GM21619 (cell line): ENCODE results near the gene BMERB1.
"Not testable (repeated sequence)": the region's sequence is repeated elsewhere in the genome, so short reads cannot be mapped to it uniquely, and the experiment has no call there.

Source experiments
- ATAC-seq: cut with Tn5 transposase; IDR thresholded peaks from one replicate; pipeline ENCODE4 v1.9.1; 2021; ENCODE audit not compliant: unreplicated experiment

BMERB1 gene

GRCh38 chr16:15548482-15548891 is 114.1 kb downstream of the BMERB1 start:
- ATAC-seq: no peak

GRCh38 chr16:15552507-15552906 is 118.1 kb downstream of the BMERB1 start:
- no peak for ATAC-seq

DNA sequence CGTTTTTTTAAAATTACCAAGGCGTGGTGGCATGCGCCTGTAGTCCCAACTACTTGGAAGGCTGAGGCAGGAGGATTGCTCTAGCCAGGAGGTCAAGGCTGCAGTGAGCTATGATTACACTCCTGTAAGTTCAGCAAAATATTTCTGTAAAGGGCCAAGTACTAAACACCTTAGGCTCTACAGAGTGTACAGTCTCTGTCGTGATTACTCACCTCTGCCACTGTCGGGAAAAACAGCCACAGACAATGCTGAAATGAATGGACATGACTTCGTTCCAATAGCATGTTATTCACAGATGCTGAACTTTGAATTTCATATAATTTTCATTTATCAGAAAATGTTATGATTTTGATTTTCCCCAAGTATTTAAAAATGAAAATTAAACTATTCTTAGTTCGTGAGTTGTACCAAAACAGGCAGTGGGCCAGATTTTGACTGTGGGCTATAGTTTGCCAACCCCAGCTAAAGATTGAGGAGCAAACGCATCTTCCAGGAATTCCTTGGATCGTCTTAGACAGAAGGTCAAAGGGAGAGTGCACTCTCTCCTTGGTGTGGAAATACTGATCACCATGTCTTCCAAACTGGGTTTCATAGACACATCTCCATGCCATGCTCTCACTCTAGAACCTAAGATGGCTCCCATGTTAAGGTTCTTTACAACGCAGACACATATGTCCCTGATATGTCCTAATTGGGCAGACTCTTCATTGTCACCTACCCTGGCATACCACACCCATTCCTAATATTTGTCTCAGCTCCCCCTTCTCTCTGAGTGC is 119.1 kb downstream of the BMERB1 start:
- no peak for ATAC-seq

DNA sequence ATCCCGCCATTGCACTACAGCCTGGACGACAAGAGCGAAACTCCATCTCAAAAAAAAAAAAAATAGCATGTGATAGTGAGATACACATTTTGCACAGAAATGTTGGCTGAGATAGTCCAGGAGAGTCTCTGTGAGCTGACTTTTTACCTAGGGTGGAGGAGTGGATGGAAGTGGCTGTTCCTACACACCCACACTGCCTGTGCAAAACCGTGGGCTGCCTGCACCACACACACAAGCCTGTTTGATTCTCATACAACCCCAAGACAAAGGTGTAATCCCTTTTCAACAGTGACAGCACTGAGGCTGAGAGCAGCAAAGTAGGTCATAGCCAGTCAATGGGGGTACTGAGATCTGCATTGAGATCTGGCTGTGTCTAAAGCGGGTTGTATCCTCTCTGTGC is 121.7 kb downstream of the BMERB1 start:
- no peak for ATAC-seq

GRCh38 chr16:15557258-15557657 is 122.9 kb downstream of the BMERB1 start:
- ATAC-seq: no peak

GRCh38 chr16:15559176-15559575 is 124.8 kb downstream of the BMERB1 start:
- ATAC-seq: no peak

DNA sequence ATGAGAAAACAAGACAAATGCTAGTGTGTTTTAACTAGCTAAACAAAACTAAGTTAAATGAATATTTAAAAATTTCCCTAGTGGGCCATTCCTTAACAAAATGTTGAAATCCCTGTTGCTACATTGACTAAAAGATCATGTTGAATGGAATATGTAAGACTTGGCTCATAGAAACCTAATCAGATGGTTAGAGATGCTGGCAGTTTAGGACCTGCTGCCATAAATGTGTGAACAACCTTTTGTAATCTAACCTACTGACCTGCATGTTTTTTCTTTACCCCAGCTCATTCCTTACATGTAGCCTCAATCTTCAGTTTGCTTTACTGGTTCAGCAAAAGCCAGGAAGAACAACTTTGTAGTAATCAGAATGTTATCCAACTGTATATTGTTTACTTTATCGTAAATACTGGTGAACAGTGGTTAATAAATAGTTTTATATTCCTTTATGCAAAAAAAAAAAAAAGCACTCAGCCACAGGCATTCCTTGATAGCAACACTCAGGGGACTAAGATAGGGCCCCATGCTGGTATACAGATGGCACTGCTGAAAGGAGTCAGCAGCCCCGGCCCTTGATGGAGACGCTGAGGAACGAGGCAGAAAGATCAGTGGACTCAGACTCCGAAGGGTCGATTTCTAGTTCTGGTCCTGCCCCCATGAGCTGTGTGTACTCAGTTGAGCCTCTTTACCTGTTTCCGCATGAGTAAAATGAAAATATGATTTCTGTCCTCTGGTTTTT is 130.4 kb downstream of the BMERB1 start:
- ATAC-seq: no peak

DNA sequence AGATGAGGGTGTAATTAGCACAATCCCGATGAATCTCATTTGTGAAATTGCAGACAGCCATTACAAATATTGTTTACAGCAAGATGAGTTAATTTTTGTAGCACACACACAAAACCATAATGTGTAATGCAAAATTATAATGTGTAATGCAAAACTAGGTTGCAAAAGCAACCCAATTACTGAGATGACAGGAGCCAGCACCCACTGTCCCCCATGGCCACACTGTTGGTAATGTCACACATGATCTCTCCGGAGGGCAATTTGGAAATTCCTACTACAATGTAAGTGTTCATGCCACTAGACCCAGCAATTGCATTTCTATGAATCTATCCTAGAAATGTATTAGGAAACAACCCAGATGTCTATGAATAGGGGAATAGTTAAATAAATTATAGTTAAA is 131.7 kb downstream of the BMERB1 start:
- ATAC-seq: no peak

DNA sequence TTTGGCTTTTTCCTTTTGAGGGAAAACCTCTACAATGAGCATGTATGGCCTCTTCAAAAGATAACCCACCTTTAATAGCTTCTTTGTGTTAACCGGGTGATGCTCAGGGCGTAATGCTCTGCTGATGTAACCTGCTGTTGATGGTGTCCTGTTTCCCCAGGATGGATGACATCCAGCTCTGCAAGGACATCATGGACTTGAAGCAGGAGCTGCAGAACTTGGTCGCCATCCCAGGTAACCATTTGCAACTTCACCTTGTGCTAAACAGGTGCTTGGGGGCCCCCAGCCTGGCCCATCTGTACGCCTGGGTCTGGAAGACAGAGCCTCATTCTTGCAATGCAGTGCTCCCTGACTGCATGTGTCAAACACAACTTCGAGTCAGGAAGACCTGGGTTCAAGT is 133.4 kb downstream of the BMERB1 start:
- ATAC-seq: no peak

DNA sequence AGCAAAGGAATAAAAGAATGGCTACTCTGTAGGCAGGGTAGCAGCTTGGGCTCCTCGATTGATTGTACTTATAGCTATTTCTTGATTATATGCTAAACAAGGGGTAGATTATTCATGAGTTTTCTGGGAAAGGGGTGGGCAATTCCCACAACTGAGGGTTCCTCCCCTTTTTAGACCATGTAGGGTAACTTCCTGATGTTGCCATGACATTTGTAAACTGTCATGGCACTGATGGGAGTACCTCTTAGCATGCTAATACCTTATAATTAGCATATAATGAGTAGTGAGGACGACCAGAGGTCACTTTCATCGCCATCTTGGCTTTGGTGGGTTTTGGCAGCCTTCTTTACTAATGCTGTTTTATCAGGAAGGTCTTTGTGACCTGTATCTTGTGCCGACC is 136.3 kb downstream of the BMERB1 start:
- ATAC-seq: not testable (repeated sequence)

- ATAC-seq: no peak
Observed at GRCh38 chr16:15571557-15571956, 137.2 kb downstream of the BMERB1 start.

DNA sequence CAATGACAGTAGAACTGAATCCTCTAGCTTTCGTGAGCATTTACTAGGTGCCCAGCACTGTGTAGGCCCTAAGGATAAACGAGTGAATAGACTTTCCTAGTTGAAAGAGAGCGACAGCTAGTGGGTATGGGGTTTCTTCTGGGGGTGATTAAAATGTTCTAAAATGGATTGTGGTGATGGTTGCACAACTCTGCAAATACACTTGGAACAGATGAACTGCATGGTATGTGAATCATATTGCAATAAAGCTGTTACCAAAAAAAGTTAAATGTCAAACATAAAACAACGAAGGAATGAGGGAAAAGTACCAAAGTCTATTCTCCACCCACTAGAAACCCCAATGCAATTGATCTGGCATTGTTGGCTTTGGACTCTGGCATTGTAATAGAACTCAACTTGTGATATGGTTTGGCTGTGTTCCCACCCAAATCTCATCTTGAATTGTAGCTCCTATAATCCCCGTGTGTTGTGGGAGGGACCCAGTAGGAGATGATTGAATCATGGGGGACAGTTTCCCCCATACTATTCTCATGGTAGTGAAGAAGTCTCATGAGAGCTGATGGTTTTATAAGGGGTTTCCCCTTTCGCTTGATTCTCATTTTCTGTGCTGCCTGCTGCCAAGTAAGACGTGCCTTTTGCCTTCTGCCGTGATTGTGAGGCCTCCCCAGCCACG is 138.1 kb downstream of the BMERB1 start:
- ATAC-seq: no peak

DNA sequence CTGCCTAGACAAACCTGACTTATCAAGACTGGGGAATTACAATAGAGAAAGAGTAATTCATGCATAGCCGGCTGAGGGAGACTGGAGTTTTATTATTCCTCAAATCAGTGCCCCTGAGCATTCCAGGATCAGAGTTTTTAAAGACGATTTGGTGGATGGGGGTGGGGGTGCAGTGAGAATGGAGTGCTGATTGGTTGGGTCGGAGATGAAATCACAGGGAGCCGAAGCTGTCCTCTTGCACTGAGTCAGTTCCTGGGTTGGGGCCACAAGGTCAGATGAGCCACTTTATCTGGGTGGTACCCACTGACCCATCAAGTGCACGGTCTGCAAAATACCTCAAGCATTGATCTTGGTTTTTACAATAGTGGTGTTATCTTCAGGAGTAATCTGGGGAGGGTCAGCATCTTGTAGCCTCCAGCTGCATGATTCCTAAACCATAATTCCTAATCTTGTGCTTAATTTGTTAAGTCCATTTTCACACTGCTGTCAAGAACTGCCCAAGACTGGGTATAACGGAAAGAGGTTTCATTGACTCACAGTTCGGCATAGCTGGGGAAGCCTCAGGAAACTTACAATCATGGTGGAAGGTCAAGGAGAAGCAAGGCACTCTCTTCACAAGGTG is 139.0 kb downstream of the BMERB1 start:
- ATAC-seq: no peak

GRCh38 chr16:15573896-15574613 is 139.7 kb downstream of the BMERB1 start:
- not testable (repeated sequence) for ATAC-seq

GRCh38 chr16:15574614-15574948 is 140.2 kb downstream of the BMERB1 start:
- no peak for ATAC-seq

DNA sequence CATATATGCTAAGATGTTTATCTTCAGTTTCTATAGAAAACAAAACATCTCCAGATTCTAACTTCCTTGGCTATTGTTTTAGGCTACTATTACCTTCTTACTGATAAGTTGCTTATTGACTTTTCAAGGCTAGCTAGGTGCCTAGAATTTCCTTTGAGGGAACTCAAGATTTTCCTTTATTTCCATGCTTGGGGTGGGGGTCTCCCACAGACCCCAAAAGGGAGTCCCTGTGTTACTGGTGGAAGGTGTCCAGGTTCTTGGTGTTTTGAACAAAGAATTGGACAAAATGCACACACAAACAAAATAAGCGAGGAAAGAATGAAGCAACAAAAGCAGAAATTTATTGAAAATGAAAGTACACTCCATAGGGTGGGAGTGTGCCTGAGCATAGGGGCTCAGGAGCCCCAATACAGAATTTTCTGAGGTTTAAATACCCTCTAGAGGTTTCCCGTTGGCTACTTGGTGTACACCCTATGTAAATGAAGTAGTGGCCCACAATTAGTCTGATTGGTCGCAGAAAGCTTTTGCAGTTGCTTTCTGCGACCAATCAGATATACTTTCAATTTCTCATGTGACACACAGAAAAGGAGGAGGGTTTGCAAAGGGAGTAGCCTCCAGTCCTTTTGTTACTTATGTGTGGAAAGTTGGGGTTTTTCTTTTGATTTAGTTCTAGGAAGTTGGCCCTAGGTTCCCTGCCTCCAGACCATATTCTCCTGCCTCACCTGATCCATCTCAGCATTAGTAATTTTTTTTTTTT is 141.1 kb downstream of the BMERB1 start:
- no peak for ATAC-seq

DNA sequence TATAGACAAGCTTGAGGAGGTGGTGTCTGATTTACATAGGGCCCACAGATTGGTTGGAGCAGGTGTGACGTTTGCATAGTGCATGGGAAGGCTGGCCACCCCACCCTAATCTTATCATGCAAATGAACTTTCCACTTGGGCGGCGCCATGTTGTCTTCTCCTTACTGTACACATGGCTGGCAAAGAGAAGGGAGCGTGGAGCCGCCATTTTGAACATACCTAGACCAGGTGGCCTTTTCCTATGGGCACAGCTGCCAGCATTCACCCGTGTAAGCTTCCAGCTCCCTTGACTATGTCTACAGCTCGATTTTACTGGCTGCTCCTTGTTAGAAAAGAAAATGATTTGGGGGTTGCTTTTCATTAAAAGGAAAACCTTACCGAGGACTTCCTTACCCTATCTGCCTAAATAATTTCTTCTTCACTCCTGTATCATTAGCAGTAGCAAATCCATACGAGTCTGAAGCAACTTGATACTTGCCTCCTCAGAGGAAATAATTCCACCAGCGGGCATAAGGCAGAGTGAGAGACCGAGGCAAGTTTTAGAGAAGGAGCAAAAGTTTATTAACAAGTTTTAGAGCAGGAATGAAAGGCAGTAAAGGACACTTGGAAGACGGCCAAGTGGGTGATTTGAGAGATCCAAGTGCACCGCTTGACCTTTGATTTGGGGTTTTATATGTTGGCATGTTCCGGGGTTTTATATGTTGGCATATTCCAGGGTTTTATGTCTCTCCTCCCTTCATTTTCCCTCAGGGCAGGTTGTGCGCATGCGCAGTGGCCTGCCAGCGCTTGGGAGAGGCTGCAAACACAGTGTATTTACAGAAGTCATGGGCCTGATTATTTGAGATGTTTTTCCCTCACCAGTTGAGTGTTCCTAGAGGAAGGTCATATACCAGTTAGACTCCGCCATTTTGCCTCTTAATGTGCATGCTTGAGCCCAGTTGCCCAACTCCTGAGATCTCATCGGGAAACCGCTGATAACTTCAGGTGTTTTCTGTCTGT is 142.9 kb downstream of the BMERB1 start:
- no peak for ATAC-seq

- ATAC-seq: no peak
Observed at GRCh38 chr16:15578824-15579223, 144.4 kb downstream of the BMERB1 start.
